ENCODE measurements around the gene TFF2.
A peak's percentile ranks its signal among the peaks of the same experiment; 100 is the strongest.

The TFF2 gene

GRCh38 chr21:42317826-42318746 lies 32.7 kb downstream of the TFF2 start:
- no peak for DNase-seq

GRCh38 chr21:42317341-42317741 lies 33.5 kb downstream of the TFF2 start:
- no peak for DNase-seq

- no peak for DNase-seq
Measured at GRCh38 chr21:42316891-42317290, 33.9 kb downstream of the TFF2 start.

GRCh38 chr21:42315296-42315891 lies 35.4 kb downstream of the TFF2 start, which contains the start of gene TFF3:
Gene TFF3 (minus strand): TSS chr21:42315409. CDS start chr21:42315374, 35 bp downstream.
- no peak for DNase-seq

- no peak for DNase-seq
Measured at GRCh38 chr21:42314616-42315295, 36.0 kb downstream of the TFF2 start.

- DNase-seq, result no peak
Measured at GRCh38 chr21:42313501-42313969, 37.3 kb downstream of the TFF2 start.

- DNase-seq, result no peak
Measured at GRCh38 chr21:42312626-42313104, 38.1 kb downstream of the TFF2 start.

- no peak for DNase-seq
Measured at GRCh38 chr21:42311816-42312625, 38.8 kb downstream of the TFF2 start.

GRCh38 chr21:42311160-42311559 lies 39.6 kb downstream of the TFF2 start:
- no peak for DNase-seq

- DNase-seq, result no peak
Measured at GRCh38 chr21:42310411-42311001, 40.3 kb downstream of the TFF2 start.

- peak; percentile 57 for DNase-seq
Measured at GRCh38 chr21:42309753-42310213, 41.0 kb downstream of the TFF2 start.

GRCh38 chr21:42308914-42309752 lies 41.7 kb downstream of the TFF2 start:
- no peak for DNase-seq

- DNase-seq, result no peak
Measured at GRCh38 chr21:42308161-42308913, 42.5 kb downstream of the TFF2 start.

- DNase-seq, result no peak
Measured at GRCh38 chr21:42307106-42307505, 43.7 kb downstream of the TFF2 start.

GRCh38 chr21:42306366-42307035 lies 44.3 kb downstream of the TFF2 start:
- no peak for DNase-seq

GRCh38 chr21:42305707-42306147 lies 45.1 kb downstream of the TFF2 start:
- no peak for DNase-seq

GRCh38 chr21:42304556-42305454 lies 46.0 kb downstream of the TFF2 start:
- no peak for DNase-seq

- DNase-seq, result no peak
Measured at GRCh38 chr21:42303443-42303842, 47.4 kb downstream of the TFF2 start.

Data from 8988T (cell line).